GM12874 (cell line): ENCODE results near the gene FKBP7.

Source experiments
- CTCF ChIP-seq: IDR thresholded peaks from 2 replicates; pipeline ENCODE4 v1.5.1; 2011; ENCODE audit warnings: low read depth, mild to moderate bottlenecking, control low read depth, low read length, moderate library complexity; ENCODE audit not compliant: insufficient read depth

FKBP7 gene

GRCh38 chr2:178474560-178474959 is 3.8 kb downstream of the FKBP7 start:
- TF ChIP-seq CTCF: no peak

- TF ChIP-seq CTCF: no peak
Observed at GRCh38 chr2:178473931-178474330, 4.5 kb downstream of the FKBP7 start.

- TF ChIP-seq CTCF: no peak
Observed at GRCh38 chr2:178473373-178473772, 5.0 kb downstream of the FKBP7 start.

- TF ChIP-seq CTCF: no peak
Observed at GRCh38 chr2:178469219-178469849, 9.1 kb downstream of the FKBP7 start.

GRCh38 chr2:178457390-178457886 is 21.0 kb downstream of the FKBP7 start:
- TF ChIP-seq CTCF: no peak

GRCh38 chr2:178455947-178456346 is 22.5 kb downstream of the FKBP7 start:
- no peak for TF ChIP-seq CTCF

GRCh38 chr2:178452870-178453269 is 25.5 kb downstream of the FKBP7 start:
- no peak for TF ChIP-seq CTCF

- TF ChIP-seq CTCF: no peak
Observed at GRCh38 chr2:178452334-178452733, 26.1 kb downstream of the FKBP7 start.
